HG03280 (cell line): ENCODE results near the gene GADD45A.
"Not testable (repeated sequence)": the region's sequence is repeated elsewhere in the genome, so short reads cannot be mapped to it uniquely, and the experiment has no call there.

ENCODE experiments used
- ATAC-seq: cut with Tn5 transposase; IDR thresholded peaks from one replicate; pipeline ENCODE4 v1.9.1; 2021; ENCODE audit warnings: mild to moderate bottlenecking, moderate library complexity; ENCODE audit not compliant: unreplicated experiment

GADD45A gene

GRCh38 chr1:67717876-67718275 is 32.9 kb downstream of the GADD45A start:
- ATAC-seq: no peak

GRCh38 chr1:67719329-67720196 is 34.6 kb downstream of the GADD45A start:
- ATAC-seq: no peak

- no peak for ATAC-seq
Observed at GRCh38 chr1:67721112-67721511, 36.1 kb downstream of the GADD45A start.

- ATAC-seq: peak; percentile 45
Observed at GRCh38 chr1:67721650-67722291, 36.8 kb downstream of the GADD45A start.

- peak; percentile 3 for ATAC-seq
Observed at GRCh38 chr1:67722292-67722944, 37.4 kb downstream of the GADD45A start.

- ATAC-seq: no peak
Observed at GRCh38 chr1:67723126-67723525, 38.1 kb downstream of the GADD45A start.

- ATAC-seq: peak; percentile 66
Observed at GRCh38 chr1:67723620-67724019, 38.6 kb downstream of the GADD45A start.

- no peak for ATAC-seq
Observed at GRCh38 chr1:67724928-67725560, 40.0 kb downstream of the GADD45A start.

- no peak for ATAC-seq
Observed at GRCh38 chr1:67726224-67726623, 41.2 kb downstream of the GADD45A start.

GRCh38 chr1:67729872-67730271 is 44.9 kb downstream of the GADD45A start:
- ATAC-seq: no peak

GRCh38 chr1:67730312-67730711 is 45.3 kb downstream of the GADD45A start:
- not testable (repeated sequence) for ATAC-seq

GRCh38 chr1:67731322-67731721 is 46.3 kb downstream of the GADD45A start:
- no peak for ATAC-seq

- peak; percentile 22 for ATAC-seq
Observed at GRCh38 chr1:67732750-67733151, 47.8 kb downstream of the GADD45A start.

GRCh38 chr1:67733681-67734322 is 48.8 kb downstream of the GADD45A start:
- ATAC-seq: no peak

- no peak for ATAC-seq
Observed at GRCh38 chr1:67734323-67734690, 49.3 kb downstream of the GADD45A start.

- ATAC-seq: no peak
Observed at GRCh38 chr1:67735206-67735605, 50.2 kb downstream of the GADD45A start.

GRCh38 chr1:67735806-67736627 is 51.0 kb downstream of the GADD45A start:
- peak; percentile 96 for ATAC-seq

- no peak for ATAC-seq
Observed at GRCh38 chr1:67736750-67737149, 51.7 kb downstream of the GADD45A start.

GRCh38 chr1:67737875-67738274 is 52.9 kb downstream of the GADD45A start:
- ATAC-seq: no peak
